ENCODE results near the gene VSTM2L.

GRCh38 chr20:37873884-37874283 is 29.0 kb upstream of the VSTM2L start:
- TF ChIP-seq ZNF12 (CRISPR knock-in tag; IDR thresholded peaks at IDR 0.05) (no peak), MYC (IDR thresholded peaks at IDR 0.05; ENCODE audit: low read depth, low read length) (no peak), MYC (CRISPR knock-in tag; IDR thresholded peaks at IDR 0.05; ENCODE audit: borderline replicate concordance, low read depth) (no peak), RREB1 (CRISPR knock-in tag; IDR thresholded peaks at IDR 0.05) (no peak), ZZZ3 (IDR thresholded peaks at IDR 0.05) (no peak), CBX8 (IDR thresholded peaks at IDR 0.05; ENCODE audit: borderline replicate concordance, extremely low read depth, low read depth, low read length, poor library complexity, severe bottlenecking) (no peak), TCF7L2 (IDR thresholded peaks at IDR 0.05; ENCODE audit: low read depth, low read length) (no peak), HDGF (IDR thresholded peaks at IDR 0.05) (no peak)
- TF ChIP-seq, protein P1, sequence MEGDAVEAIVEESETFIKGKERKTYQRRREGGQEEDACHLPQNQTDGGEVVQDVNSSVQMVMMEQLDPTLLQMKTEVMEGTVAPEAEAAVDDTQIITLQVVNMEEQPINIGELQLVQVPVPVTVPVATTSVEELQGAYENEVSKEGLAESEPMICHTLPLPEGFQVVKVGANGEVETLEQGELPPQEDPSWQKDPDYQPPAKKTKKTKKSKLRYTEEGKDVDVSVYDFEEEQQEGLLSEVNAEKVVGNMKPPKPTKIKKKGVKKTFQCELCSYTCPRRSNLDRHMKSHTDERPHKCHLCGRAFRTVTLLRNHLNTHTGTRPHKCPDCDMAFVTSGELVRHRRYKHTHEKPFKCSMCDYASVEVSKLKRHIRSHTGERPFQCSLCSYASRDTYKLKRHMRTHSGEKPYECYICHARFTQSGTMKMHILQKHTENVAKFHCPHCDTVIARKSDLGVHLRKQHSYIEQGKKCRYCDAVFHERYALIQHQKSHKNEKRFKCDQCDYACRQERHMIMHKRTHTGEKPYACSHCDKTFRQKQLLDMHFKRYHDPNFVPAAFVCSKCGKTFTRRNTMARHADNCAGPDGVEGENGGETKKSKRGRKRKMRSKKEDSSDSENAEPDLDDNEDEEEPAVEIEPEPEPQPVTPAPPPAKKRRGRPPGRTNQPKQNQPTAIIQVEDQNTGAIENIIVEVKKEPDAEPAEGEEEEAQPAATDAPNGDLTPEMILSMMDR (IDR thresholded peaks at IDR 0.05 in 2 of 3, conservative IDR thresholded peaks at IDR 0.05 in 1 of 3; ENCODE audit: insufficient read depth in 2 of 3, low read depth in 1 of 3, low read length in 3 of 3) = no peak
- TF ChIP-seq, protein P2, sequence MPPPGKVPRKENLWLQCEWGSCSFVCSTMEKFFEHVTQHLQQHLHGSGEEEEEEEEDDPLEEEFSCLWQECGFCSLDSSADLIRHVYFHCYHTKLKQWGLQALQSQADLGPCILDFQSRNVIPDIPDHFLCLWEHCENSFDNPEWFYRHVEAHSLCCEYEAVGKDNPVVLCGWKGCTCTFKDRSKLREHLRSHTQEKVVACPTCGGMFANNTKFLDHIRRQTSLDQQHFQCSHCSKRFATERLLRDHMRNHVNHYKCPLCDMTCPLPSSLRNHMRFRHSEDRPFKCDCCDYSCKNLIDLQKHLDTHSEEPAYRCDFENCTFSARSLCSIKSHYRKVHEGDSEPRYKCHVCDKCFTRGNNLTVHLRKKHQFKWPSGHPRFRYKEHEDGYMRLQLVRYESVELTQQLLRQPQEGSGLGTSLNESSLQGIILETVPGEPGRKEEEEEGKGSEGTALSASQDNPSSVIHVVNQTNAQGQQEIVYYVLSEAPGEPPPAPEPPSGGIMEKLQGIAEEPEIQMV (tag; conservative IDR thresholded peaks at IDR 0.05; ENCODE audit: low read depth) = no peak
- TF ChIP-seq, protein P3, sequence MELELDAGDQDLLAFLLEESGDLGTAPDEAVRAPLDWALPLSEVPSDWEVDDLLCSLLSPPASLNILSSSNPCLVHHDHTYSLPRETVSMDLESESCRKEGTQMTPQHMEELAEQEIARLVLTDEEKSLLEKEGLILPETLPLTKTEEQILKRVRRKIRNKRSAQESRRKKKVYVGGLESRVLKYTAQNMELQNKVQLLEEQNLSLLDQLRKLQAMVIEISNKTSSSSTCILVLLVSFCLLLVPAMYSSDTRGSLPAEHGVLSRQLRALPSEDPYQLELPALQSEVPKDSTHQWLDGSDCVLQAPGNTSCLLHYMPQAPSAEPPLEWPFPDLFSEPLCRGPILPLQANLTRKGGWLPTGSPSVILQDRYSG (tag; conservative IDR thresholded peaks at IDR 0.05; ENCODE audit: low read depth) = no peak

All from K562 (cell line).